HEK293 (cell line): ENCODE measurements around the gene OR5K2.

ENCODE experiments used
- ATF2 ChIP-seq: fragments of 450-650 bp; formaldehyde crosslinking; IDR thresholded peaks from 2 replicates; pipeline ENCODE4 v1.5.1; 2016; ENCODE audit warnings: missing biosample characterization, missing genetic modification characterization, low read depth
- KLF8 ChIP-seq: fragments of 450-650 bp; formaldehyde crosslinking; IDR thresholded peaks from 2 replicates; pipeline ENCODE4 v1.5.1; 2016; ENCODE audit warnings: missing biosample characterization, missing genetic modification characterization
- SCRT2 ChIP-seq: fragments of 450-650 bp; formaldehyde crosslinking; IDR thresholded peaks from 2 replicates; pipeline ENCODE4 v1.5.1; 2016; ENCODE audit warnings: missing biosample characterization, missing genetic modification characterization
- TRIM28 ChIP-seq: IDR thresholded peaks from 2 replicates; pipeline ENCODE4 v1.6.1; 2011; ENCODE audit warnings: low read length, control low read depth, borderline replicate concordance
- YY2 ChIP-seq: fragments of 450-650 bp; formaldehyde crosslinking; IDR thresholded peaks from 2 replicates; pipeline ENCODE4 v1.5.1; 2016; ENCODE audit warnings: missing biosample characterization, missing genetic modification characterization
- ZFHX2 ChIP-seq: fragments of 450-650 bp; formaldehyde crosslinking; conservative IDR thresholded peaks from 2 replicates; pipeline ENCODE4 v1.5.1; 2016; ENCODE audit warnings: missing biosample characterization, missing genetic modification characterization
- ZNF10 ChIP-seq: fragments of 450-650 bp; formaldehyde crosslinking; IDR thresholded peaks from 2 replicates; pipeline ENCODE4 v1.5.1; 2017; ENCODE audit warnings: missing biosample characterization, missing genetic modification characterization
- ZNF16 ChIP-seq: fragments of 450-650 bp; formaldehyde crosslinking; IDR thresholded peaks from 2 replicates; pipeline ENCODE4 v1.5.1; 2016; ENCODE audit warnings: low read depth, missing biosample characterization, missing genetic modification characterization
- ZNF19 ChIP-seq: fragments of 450-650 bp; formaldehyde crosslinking; IDR thresholded peaks from 2 replicates; pipeline ENCODE4; 2016; ENCODE audit warnings: missing biosample characterization, missing genetic modification characterization, low read depth
- ZNF2 ChIP-seq: fragments of 450-650 bp; formaldehyde crosslinking; IDR thresholded peaks from 2 replicates; pipeline ENCODE4 v1.5.1; 2016; ENCODE audit warnings: missing biosample characterization, missing genetic modification characterization
- ZNF221 ChIP-seq: fragments of 450-650 bp; formaldehyde crosslinking; IDR thresholded peaks from 2 replicates; pipeline ENCODE4 v1.5.1; 2017; ENCODE audit warnings: missing biosample characterization, missing genetic modification characterization, borderline replicate concordance
- ZNF311 ChIP-seq: fragments of 450-650 bp; formaldehyde crosslinking; IDR thresholded peaks from 2 replicates; pipeline ENCODE4 v1.5.1; 2017; ENCODE audit warnings: missing biosample characterization, missing genetic modification characterization, borderline replicate concordance
- ZNF341 ChIP-seq: fragments of 450-650 bp; formaldehyde crosslinking; IDR thresholded peaks from 2 replicates; pipeline ENCODE4; 2016; ENCODE audit warnings: low read depth, missing biosample characterization, missing genetic modification characterization
- ZNF529 ChIP-seq: fragments of 450-650 bp; formaldehyde crosslinking; IDR thresholded peaks from 2 replicates; pipeline ENCODE4 v1.5.1; 2017; ENCODE audit warnings: missing genetic modification characterization, missing biosample characterization; ENCODE audit not compliant: insufficient replicate concordance
- ZNF555 ChIP-seq: fragments of 450-650 bp; formaldehyde crosslinking; conservative IDR thresholded peaks from 2 replicates; pipeline ENCODE4 v1.5.1; 2017; ENCODE audit warnings: missing biosample characterization, mild to moderate bottlenecking, missing genetic modification characterization, inconsistent platforms
- ZNF558 ChIP-seq: fragments of 450-650 bp; formaldehyde crosslinking; IDR thresholded peaks from 2 replicates; pipeline ENCODE4 v1.5.1; 2016; ENCODE audit warnings: missing biosample characterization, missing genetic modification characterization
- ZNF561 ChIP-seq: fragments of 450-650 bp; IDR thresholded peaks from 2 replicates; pipeline ENCODE4 v1.5.1; 2018; ENCODE audit warnings: missing biosample characterization, missing genetic modification characterization, borderline replicate concordance
- ZNF624 ChIP-seq: fragments of 450-650 bp; formaldehyde crosslinking; IDR thresholded peaks from 2 replicates; pipeline ENCODE4 v1.5.1; 2017; ENCODE audit warnings: missing biosample characterization, missing genetic modification characterization
- ZNF658 ChIP-seq: fragments of 450-650 bp; formaldehyde crosslinking; IDR thresholded peaks from 2 replicates; pipeline ENCODE4; 2016; ENCODE audit warnings: missing biosample characterization, missing genetic modification characterization
- ZNF76 ChIP-seq: fragments of 450-650 bp; formaldehyde crosslinking; IDR thresholded peaks from 2 replicates; pipeline ENCODE4; 2016; ENCODE audit warnings: low read depth, missing biosample characterization, missing genetic modification characterization, borderline replicate concordance
- ZSCAN16 ChIP-seq: fragments of 450-650 bp; formaldehyde crosslinking; IDR thresholded peaks from 2 replicates; pipeline ENCODE4 v1.5.1; 2016; ENCODE audit warnings: missing biosample characterization, missing genetic modification characterization
- TF ChIP-seq, protein P1 (sequence below): fragments of 450-650 bp; formaldehyde crosslinking; IDR thresholded peaks from 2 replicates; pipeline ENCODE4 v1.5.1; 2016; ENCODE audit warnings: missing biosample characterization, missing genetic modification characterization
- TF ChIP-seq, protein P2 (sequence below): fragments of 450-650 bp; formaldehyde crosslinking; IDR thresholded peaks from 2 replicates; pipeline ENCODE4 v1.5.1; 2016; ENCODE audit warnings: missing biosample characterization, missing genetic modification characterization, borderline replicate concordance
- TF ChIP-seq, protein P3 (sequence below): fragments of 450-650 bp; IDR thresholded peaks from 2 replicates; pipeline ENCODE4 v1.5.1; 2018; ENCODE audit warnings: missing biosample characterization, missing genetic modification characterization
- TF ChIP-seq, protein P4 (sequence below): fragments of 450-650 bp; formaldehyde crosslinking; IDR thresholded peaks from 2 replicates; pipeline ENCODE4 v1.5.1; 2016; ENCODE audit warnings: missing biosample characterization, missing genetic modification characterization
- TF ChIP-seq, protein P5 (sequence below): fragments of 450-650 bp; IDR thresholded peaks from 2 replicates; pipeline ENCODE4 v1.5.1; 2018; ENCODE audit warnings: missing biosample characterization, mild to moderate bottlenecking, missing genetic modification characterization
- TF ChIP-seq, protein P6 (sequence below): fragments of 450-650 bp; formaldehyde crosslinking; IDR thresholded peaks from 2 replicates; pipeline ENCODE4 v1.5.1; 2016; ENCODE audit warnings: missing biosample characterization, missing genetic modification characterization, borderline replicate concordance

Gene OR5K2

GRCh38 chr3:98522544-98523281, 25.2 kb downstream of the OR5K2 start, which contains the start of gene CLDND1 (continued):
- TF ChIP-seq ATF2 (tag by site-specific recombination) (no peak), ZNF529 (tag by site-specific recombination) (no peak), TRIM28 (no peak), KLF8 (tag by site-specific recombination) (peak; percentile 79), ZNF624 (no peak), ZNF341 (tag by site-specific recombination) (peak; percentile 89), ZSCAN16 (no peak), ZNF16 (tag by site-specific recombination) (no peak), ZNF76 (tag by site-specific recombination) (peak; percentile 96), ZNF555 (no peak), SCRT2 (tag by site-specific recombination) (no peak), ZNF558 (tag by site-specific recombination) (no peak), ZNF658 (tag by site-specific recombination) (no peak), YY2 (no peak), ZFHX2 (tag by site-specific recombination) (peak; percentile 89), ZNF221 (tag by site-specific recombination) (no peak), ZNF561 (peak; percentile 70; the same call in 1 of the 2 replicates), ZNF311 (tag by site-specific recombination) (no peak), ZNF19 (tag by site-specific recombination) (no peak), ZNF10 (tag by site-specific recombination) (no peak), ZNF2 (tag by site-specific recombination) (no peak; the same call in 1 of the 2 replicates)
- TF ChIP-seq, protein P1, sequence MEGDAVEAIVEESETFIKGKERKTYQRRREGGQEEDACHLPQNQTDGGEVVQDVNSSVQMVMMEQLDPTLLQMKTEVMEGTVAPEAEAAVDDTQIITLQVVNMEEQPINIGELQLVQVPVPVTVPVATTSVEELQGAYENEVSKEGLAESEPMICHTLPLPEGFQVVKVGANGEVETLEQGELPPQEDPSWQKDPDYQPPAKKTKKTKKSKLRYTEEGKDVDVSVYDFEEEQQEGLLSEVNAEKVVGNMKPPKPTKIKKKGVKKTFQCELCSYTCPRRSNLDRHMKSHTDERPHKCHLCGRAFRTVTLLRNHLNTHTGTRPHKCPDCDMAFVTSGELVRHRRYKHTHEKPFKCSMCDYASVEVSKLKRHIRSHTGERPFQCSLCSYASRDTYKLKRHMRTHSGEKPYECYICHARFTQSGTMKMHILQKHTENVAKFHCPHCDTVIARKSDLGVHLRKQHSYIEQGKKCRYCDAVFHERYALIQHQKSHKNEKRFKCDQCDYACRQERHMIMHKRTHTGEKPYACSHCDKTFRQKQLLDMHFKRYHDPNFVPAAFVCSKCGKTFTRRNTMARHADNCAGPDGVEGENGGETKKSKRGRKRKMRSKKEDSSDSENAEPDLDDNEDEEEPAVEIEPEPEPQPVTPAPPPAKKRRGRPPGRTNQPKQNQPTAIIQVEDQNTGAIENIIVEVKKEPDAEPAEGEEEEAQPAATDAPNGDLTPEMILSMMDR (tag by site-specific recombination) = no peak
- TF ChIP-seq, protein P2, sequence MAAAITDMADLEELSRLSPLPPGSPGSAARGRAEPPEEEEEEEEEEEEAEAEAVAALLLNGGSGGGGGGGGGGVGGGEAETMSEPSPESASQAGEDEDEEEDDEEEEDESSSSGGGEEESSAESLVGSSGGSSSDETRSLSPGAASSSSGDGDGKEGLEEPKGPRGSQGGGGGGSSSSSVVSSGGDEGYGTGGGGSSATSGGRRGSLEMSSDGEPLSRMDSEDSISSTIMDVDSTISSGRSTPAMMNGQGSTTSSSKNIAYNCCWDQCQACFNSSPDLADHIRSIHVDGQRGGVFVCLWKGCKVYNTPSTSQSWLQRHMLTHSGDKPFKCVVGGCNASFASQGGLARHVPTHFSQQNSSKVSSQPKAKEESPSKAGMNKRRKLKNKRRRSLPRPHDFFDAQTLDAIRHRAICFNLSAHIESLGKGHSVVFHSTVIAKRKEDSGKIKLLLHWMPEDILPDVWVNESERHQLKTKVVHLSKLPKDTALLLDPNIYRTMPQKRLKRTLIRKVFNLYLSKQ (tag by site-specific recombination) = no peak
- TF ChIP-seq, protein P3, sequence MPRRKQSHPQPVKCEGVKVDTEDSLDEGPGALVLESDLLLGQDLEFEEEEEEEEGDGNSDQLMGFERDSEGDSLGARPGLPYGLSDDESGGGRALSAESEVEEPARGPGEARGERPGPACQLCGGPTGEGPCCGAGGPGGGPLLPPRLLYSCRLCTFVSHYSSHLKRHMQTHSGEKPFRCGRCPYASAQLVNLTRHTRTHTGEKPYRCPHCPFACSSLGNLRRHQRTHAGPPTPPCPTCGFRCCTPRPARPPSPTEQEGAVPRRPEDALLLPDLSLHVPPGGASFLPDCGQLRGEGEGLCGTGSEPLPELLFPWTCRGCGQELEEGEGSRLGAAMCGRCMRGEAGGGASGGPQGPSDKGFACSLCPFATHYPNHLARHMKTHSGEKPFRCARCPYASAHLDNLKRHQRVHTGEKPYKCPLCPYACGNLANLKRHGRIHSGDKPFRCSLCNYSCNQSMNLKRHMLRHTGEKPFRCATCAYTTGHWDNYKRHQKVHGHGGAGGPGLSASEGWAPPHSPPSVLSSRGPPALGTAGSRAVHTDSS (tag by site-specific recombination) = no peak
- TF ChIP-seq, protein P4, sequence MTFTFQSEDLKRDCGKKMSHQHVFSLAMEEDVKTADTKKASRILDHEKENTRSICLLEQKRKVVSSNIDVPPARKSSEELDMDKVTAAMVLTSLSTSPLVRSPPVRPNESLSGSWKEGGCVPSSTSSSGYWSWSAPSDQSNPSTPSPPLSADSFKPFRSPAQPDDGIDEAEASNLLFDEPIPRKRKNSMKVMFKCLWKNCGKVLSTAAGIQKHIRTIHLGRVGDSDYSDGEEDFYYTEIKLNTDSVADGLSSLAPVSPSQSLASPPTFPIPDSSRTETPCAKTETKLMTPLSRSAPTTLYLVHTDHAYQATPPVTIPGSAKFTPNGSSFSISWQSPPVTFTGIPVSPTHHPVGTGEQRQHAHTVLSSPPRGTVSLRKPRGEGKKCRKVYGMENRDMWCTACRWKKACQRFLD (tag by site-specific recombination) = no peak
- TF ChIP-seq, protein P5, sequence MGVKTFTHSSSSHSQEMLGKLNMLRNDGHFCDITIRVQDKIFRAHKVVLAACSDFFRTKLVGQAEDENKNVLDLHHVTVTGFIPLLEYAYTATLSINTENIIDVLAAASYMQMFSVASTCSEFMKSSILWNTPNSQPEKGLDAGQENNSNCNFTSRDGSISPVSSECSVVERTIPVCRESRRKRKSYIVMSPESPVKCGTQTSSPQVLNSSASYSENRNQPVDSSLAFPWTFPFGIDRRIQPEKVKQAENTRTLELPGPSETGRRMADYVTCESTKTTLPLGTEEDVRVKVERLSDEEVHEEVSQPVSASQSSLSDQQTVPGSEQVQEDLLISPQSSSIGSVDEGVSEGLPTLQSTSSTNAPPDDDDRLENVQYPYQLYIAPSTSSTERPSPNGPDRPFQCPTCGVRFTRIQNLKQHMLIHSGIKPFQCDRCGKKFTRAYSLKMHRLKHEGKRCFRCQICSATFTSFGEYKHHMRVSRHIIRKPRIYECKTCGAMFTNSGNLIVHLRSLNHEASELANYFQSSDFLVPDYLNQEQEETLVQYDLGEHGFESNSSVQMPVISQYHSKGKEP (tag by site-specific recombination) = no peak
- TF ChIP-seq, protein P6, sequence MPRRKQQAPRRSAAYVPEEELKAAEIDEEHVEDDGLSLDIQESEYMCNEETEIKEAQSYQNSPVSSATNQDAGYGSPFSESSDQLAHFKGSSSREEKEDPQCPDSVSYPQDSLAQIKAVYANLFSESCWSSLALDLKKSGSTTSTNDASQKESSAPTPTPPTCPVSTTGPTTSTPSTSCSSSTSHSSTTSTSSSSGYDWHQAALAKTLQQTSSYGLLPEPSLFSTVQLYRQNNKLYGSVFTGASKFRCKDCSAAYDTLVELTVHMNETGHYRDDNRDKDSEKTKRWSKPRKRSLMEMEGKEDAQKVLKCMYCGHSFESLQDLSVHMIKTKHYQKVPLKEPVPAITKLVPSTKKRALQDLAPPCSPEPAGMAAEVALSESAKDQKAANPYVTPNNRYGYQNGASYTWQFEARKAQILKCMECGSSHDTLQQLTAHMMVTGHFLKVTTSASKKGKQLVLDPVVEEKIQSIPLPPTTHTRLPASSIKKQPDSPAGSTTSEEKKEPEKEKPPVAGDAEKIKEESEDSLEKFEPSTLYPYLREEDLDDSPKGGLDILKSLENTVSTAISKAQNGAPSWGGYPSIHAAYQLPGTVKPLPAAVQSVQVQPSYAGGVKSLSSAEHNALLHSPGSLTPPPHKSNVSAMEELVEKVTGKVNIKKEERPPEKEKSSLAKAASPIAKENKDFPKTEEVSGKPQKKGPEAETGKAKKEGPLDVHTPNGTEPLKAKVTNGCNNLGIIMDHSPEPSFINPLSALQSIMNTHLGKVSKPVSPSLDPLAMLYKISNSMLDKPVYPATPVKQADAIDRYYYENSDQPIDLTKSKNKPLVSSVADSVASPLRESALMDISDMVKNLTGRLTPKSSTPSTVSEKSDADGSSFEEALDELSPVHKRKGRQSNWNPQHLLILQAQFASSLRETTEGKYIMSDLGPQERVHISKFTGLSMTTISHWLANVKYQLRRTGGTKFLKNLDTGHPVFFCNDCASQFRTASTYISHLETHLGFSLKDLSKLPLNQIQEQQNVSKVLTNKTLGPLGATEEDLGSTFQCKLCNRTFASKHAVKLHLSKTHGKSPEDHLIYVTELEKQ = no peak
